Neural progenitor cell (in vitro differentiated cells): ENCODE measurements around the gene VSIG10L2. TPM values are rescaled to one million over a fixed set of nuclear protein-coding genes. Genes with fewer than 3 reads are reported as not detected.

Experiments used
- DNase-seq: peaks from one replicate; pipeline ENCODE4 v3.0.0-alpha.2; 2016; ENCODE audit warnings: low spot score
- H2AFZ ChIP-seq: fragments of 200-600 bp; sonication (generic); replicated peaks from 2 replicates; pipeline ENCODE4 v1.6.1; 2016; ENCODE audit warnings: antibody characterized with exemption
- H3F3A ChIP-seq: fragments of 200-600 bp; sonication (generic); 2 replicates; pipeline ENCODE4 v1.6.1; 2016; ENCODE audit warnings: antibody characterized with exemption, low read depth
- H3K27ac ChIP-seq: fragments of 200-600 bp; sonication (generic); 2 replicates; pipeline ENCODE4 v1.5.1; 2016; ENCODE audit warnings: mild to moderate bottlenecking
- H3K27me3 ChIP-seq: fragments of 200-600 bp; sonication (generic); 2 replicates; pipeline ENCODE4 v1.6.1; 2016; ENCODE audit warnings: mild to moderate bottlenecking, moderate library complexity
- H3K36me3 ChIP-seq: fragments of 200-600 bp; sonication (generic); 2 replicates; pipeline ENCODE4 v1.5.1; 2016
- H3K4me1 ChIP-seq: fragments of 200-600 bp; sonication (generic); 2 replicates; pipeline ENCODE4 v1.6.1; 2016; ENCODE audit warnings: mixed run types
- H3K4me2 ChIP-seq: fragments of 200-600 bp; sonication (generic); 2 replicates; pipeline ENCODE4 v1.6.1; 2016
- H3K4me3 ChIP-seq: fragments of 200-600 bp; sonication (generic); 2 replicates; pipeline ENCODE4 v1.5.1; 2016
- H3K79me2 ChIP-seq: fragments of 200-600 bp; sonication (generic); 2 replicates; pipeline ENCODE4 v1.6.1; 2016; ENCODE audit warnings: low read depth
- H3K9ac ChIP-seq: fragments of 200-600 bp; sonication (generic); 2 replicates; pipeline ENCODE4 v1.6.1; 2016
- H3K9me3 ChIP-seq: fragments of 200-600 bp; sonication (generic); 2 replicates; pipeline ENCODE4 v1.5.1; 2016; ENCODE audit warnings: low read depth
- H4K20me1 ChIP-seq: fragments of 200-600 bp; sonication (generic); 2 replicates; pipeline ENCODE4 v1.6.1; 2016; ENCODE audit warnings: low read depth
- H3K27ac Mint-ChIP-seq: 3 replicates; pipeline ENCODE4 v1.8.0; 2021; ENCODE audit warnings: mixed read lengths
- H3K27me3 Mint-ChIP-seq: 2 replicates; pipeline ENCODE4 v1.8.0; 2022; ENCODE audit warnings: low read depth, mild to moderate bottlenecking, inconsistent platforms, moderate library complexity, mixed read lengths; ENCODE audit not compliant: insufficient read depth
- H3K36me3 Mint-ChIP-seq: 3 replicates; pipeline ENCODE4 v1.8.0; 2021; ENCODE audit warnings: mixed read lengths
- H3K4me1 Mint-ChIP-seq: 3 replicates; pipeline ENCODE4 v1.8.0; 2021; ENCODE audit warnings: mixed read lengths
- H3K4me3 Mint-ChIP-seq: 3 replicates; pipeline ENCODE4 v1.8.0; 2021; ENCODE audit warnings: mild to moderate bottlenecking, moderate library complexity, mixed read lengths
- H3K9me3 Mint-ChIP-seq: 3 replicates; pipeline ENCODE4 v1.8.0; 2020; ENCODE audit warnings: mixed read lengths
- CTCF ChIP-seq: fragments of 200-600 bp; sonication (generic); IDR thresholded peaks from 2 replicates; pipeline ENCODE4 v1.5.1; 2017; ENCODE audit warnings: antibody characterized with exemption, mild to moderate bottlenecking
- EZH2 ChIP-seq: fragments of 200-600 bp; sonication (generic); IDR thresholded peaks from 2 replicates; pipeline ENCODE4 v1.6.1; 2017; ENCODE audit warnings: antibody characterized with exemption, mild to moderate bottlenecking, moderate library complexity
- EZH2phosphoT487 ChIP-seq: fragments of 200-600 bp; sonication (generic); IDR thresholded peaks from 2 replicates; pipeline ENCODE4 v1.6.1; 2017; ENCODE audit warnings: antibody characterized with exemption
- total RNA-seq: library from RNA; depleted of rRNA; stranded (reverse); fragments of >200 nt; gene quantifications from 2 replicates; pipeline ENCODE4 v1.2.3, GENCODE V29; 2015; ENCODE audit warnings: low replicate concordance

VSIG10L2 gene
- total RNA-seq, 1 donor from 2014 or later = not detected

DNA sequence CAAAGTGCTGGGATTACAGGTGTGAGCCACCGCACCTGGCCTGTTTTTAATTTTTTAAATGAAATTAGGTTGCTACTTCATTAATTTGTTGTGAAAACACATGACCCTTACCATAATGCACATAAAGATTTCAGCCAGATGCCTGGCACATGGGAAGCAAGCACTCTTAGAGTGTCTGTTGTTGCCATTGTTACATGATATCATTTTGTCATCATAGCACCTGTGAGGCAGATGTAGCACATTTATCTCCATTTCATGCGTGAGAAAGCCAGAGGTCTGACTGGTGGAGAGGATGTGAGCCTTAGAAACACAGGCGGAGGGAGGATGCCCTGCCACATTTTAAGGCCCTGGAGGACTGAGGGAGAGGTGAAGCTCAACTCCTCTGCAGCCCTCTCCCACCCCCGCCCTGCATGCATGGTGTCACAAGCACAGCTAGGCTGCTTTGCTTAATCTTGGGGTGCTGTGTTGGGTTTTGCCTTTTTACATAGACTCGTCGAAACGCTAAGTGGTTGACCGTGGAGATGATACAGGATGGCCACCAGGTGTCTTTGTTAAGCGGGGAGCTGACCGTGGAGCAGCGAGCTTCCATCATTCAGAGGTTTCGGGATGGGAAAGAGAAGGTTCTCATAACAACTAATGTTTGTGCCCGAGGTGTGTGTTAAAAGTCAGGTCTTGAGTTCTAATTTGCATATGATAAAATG, 27.6 kb upstream of the VSIG10L2 start:
- Mint-ChIP-seq H3K4me3 (no peak overlapping the region), H3K27ac (no peak overlapping the region), H3K4me1 (no peaks in the 10 kb centered on the region), H3K27me3 (no peaks in the 10 kb centered on the region), H3K9me3 (no peaks in the 10 kb centered on the region), H3K36me3 (no peaks in the 10 kb centered on the region)
- Histone ChIP-seq H3F3A (no peaks in the 10 kb centered on the region), H3K27ac (no peak overlapping the region), H3K9me3 (no peaks in the 10 kb centered on the region), H3K4me1 (no peaks in the 10 kb centered on the region), H3K27me3 (no peaks in the 10 kb centered on the region), H3K4me3 (no peak overlapping the region), H2AFZ (no peak overlapping the region), H3K36me3 (no peaks in the 10 kb centered on the region), H3K9ac (no peak overlapping the region), H3K79me2 (no peaks in the 10 kb centered on the region), H3K4me2 (no peak overlapping the region), H4K20me1 (no peaks in the 10 kb centered on the region)
- TF ChIP-seq CTCF = peak; percentile 29
- no peak for TF ChIP-seq EZH2phosphoT487
- TF ChIP-seq EZH2 = no peak
- DNase-seq = no peak

- no peaks in the 10 kb centered on the region for H3F3A ChIP-seq
- H3K4me3 ChIP-seq = no peak overlapping the region
- Mint-ChIP-seq H3K9me3 (no peaks in the 10 kb centered on the region), H3K36me3 (no peaks in the 10 kb centered on the region), H3K4me3 (no peak overlapping the region), H3K4me1 (peaks cover 12% of the 10 kb centered on the region), H3K27ac (no peak overlapping the region), H3K27me3 (no peaks in the 10 kb centered on the region)
- H3K9ac ChIP-seq = no peak overlapping the region
- H4K20me1 ChIP-seq = no peaks in the 10 kb centered on the region
- no peaks in the 10 kb centered on the region for H3K36me3 ChIP-seq
- H3K79me2 ChIP-seq = no peaks in the 10 kb centered on the region
- no peak overlapping the region for H3K27ac ChIP-seq
- no peak overlapping the region for H3K4me2 ChIP-seq
- TF ChIP-seq CTCF (no peak), EZH2phosphoT487 (no peak), EZH2 (no peak)
- H3K9me3 ChIP-seq = no peaks in the 10 kb centered on the region
- no peaks in the 10 kb centered on the region for H3K27me3 ChIP-seq
- H3K4me1 ChIP-seq = peaks cover 8% of the 10 kb centered on the region
- no peak overlapping the region for H2AFZ ChIP-seq
- DNase-seq = no peak
Observed at GRCh38 chr11:125921042-125921441, 24.8 kb upstream of the VSIG10L2 start.

DNA sequence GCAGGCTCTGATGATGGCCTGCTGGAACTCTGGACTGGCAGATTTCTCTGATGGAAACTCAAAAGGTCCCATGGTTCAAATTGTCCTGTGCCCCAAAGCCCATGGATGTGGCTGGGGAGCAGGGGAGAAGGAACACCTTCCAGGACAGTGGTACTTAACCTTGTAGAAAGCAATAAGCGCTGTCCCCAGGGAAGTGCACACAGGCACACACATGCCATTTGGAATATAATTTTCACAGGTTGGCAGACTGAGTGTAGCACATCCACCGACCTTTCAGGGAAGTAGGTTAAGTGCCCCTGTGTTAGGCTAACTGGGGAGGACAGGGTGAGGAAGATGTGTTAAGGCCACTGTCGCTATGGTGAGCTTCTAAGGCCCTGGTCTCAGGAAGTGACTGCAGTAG, 23.7 kb upstream of the VSIG10L2 start:
- Histone ChIP-seq H3K79me2 (no peaks in the 10 kb centered on the region), H3K27me3 (no peaks in the 10 kb centered on the region), H3K27ac (no peak overlapping the region), H3K4me3 (no peak overlapping the region), H3F3A (no peaks in the 10 kb centered on the region), H3K4me1 (peaks cover 8% of the 10 kb centered on the region), H3K9me3 (no peaks in the 10 kb centered on the region), H4K20me1 (no peaks in the 10 kb centered on the region), H3K9ac (no peak overlapping the region), H3K4me2 (no peak overlapping the region), H2AFZ (no peak overlapping the region), H3K36me3 (no peaks in the 10 kb centered on the region)
- Mint-ChIP-seq H3K4me1 (peaks cover 15% of the 10 kb centered on the region), H3K27ac (peak overlapping the region; percentile 53), H3K36me3 (no peaks in the 10 kb centered on the region), H3K4me3 (no peak overlapping the region), H3K27me3 (no peaks in the 10 kb centered on the region), H3K9me3 (no peaks in the 10 kb centered on the region)
- no peak for TF ChIP-seq EZH2phosphoT487
- TF ChIP-seq EZH2 = no peak
- no peak for TF ChIP-seq CTCF
- no peak for DNase-seq
